Raji (cell line): Measurements from ENCODE around the gene NISCH.

Experiments used
- POLR2A ChIP-seq: IDR thresholded peaks from 2 replicates; pipeline ENCODE4 v1.6.1; 2011; ENCODE audit warnings: low read depth, low read length, control low read depth; ENCODE audit not compliant: insufficient read depth

NISCH gene

GRCh38 chr3:52441772-52442332, 13.6 kb upstream of the NISCH start:
- no peak for TF ChIP-seq POLR2A

DNA sequence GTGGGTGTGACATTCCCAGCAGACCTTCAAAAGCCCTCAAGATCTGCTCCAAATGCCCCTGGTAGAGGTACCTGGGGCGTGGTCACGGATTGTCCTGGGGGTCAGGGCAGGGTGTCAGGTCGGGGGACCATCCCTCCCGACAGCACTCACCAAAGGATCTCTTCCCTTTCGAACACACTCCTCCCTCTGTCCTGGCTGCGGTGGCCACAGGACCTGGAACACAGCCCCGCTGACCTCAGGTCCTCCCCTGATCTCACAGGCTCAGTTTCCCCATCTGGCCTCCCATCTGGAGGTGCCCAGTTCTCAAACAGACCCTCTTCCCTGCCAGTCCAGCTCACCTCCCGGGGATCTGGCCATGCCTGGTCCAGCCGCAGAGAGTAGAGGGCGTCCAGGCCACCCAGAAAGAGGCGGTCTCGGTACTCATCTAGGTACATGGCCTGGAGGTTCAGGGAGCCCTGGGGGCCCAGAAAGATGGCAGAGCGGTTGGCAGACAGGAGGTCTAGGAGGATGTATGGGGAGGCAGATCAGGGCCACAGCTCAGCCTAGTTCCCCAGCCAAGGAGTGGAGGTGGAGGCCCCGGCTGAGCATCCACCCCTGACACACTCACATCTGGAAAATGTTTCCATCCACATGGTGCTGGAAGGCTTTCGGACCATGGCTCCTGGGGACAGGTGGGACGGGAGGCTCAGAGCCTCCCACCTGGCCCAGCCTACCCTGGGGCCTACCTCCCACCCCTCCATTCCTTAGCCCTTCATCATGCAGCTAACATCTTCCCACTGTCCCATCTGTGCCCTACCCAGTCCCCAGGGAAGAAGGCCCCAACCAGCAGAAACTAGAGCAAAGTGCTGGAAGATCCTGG, 12.8 kb upstream of the NISCH start:
- no peak for TF ChIP-seq POLR2A

DNA sequence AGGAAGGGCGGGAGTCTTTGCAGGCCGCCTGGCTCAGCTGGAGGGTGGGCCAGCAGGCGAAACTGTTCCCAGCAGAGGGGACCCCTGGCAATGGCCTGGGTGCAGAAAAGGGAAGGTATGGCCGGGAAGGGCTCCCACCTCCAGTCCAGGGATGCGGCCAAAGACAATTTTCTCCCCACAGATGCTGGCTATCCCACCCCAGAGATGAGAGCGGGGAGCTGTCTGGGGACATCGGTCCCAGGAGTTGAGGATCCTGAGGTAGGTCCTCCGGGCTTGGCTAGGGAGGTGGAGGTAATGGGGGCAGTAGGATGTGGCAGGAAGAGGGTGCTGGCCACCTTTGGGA, 12.2 kb upstream of the NISCH start:
- no peak for TF ChIP-seq POLR2A

DNA sequence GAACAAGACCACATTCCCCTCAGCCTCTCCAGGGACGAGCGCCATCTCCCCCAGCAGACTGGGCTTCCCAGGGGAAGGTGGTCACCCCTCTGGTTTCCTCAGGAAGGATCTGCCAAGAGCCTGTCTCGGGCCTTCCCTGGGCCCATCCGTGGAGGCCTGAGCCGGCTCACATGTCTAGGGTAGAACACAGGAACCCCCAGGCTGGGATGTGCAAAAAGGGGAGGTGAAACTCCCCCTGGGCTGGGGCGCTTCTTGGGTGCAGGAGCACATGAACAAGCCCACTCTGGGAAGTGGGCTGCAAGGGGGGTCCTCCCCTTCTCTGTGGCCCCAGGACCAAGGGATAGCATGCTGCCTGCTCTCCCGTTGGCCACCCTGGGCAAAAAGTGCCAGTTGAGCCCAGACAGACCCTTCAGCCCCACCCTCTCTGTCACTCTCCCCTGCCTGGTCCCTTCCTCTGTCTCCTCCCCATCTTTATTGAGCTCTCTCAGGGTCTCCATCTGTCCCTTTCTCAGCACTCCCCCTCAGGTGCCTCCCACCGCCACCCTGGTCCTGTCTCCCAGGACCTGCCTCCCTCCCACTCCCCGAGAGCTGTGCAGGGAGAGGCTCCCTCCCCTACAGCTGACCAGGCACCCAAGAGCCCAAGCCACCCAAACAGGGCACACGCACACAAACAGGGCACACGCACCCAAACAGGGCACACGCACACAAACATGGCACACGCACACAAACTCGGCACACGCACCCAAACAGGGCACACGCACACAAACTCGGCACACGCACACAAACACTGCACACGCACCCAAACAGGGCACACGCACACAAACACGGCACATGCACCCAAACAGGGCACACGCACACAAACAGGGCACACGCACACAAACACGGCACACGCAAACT, 11.4 kb upstream of the NISCH start:
- TF ChIP-seq POLR2A: no peak

- peak; percentile 95 for TF ChIP-seq POLR2A
These were observed 10.3 kb upstream of the NISCH start, which contains the start of gene SEMA3G for GRCh38 chr3:52444860-52445793. Gene SEMA3G (minus strand): TSS chr3:52445103. CDS start chr3:52445027, 76 bp downstream.

DNA sequence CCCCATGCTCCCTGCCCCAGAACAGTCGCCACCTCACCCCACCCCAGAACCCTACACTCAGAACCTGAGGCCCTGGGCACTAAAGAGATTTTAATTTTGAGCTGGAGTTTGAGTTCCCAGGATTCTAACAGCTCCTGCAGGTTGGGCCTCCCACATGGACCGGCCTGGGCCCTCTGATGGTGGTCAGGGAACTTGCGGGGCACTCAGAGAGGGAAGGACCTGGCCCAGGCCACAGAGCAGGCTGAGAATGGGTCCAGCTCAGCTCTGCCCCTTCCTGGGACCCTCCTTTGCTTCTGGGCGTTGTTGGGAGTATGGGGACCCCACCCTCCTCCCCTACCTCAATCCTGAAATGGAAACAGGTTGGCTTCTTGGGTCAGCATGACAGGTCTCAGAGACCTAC, 9.4 kb upstream of the NISCH start:
- no peak for TF ChIP-seq POLR2A

GRCh38 chr3:52446631-52447511, 8.5 kb upstream of the NISCH start:
- 0 out of 2 replicates have a peak, but pooled peaks have one; percentile 23 for TF ChIP-seq POLR2A

DNA sequence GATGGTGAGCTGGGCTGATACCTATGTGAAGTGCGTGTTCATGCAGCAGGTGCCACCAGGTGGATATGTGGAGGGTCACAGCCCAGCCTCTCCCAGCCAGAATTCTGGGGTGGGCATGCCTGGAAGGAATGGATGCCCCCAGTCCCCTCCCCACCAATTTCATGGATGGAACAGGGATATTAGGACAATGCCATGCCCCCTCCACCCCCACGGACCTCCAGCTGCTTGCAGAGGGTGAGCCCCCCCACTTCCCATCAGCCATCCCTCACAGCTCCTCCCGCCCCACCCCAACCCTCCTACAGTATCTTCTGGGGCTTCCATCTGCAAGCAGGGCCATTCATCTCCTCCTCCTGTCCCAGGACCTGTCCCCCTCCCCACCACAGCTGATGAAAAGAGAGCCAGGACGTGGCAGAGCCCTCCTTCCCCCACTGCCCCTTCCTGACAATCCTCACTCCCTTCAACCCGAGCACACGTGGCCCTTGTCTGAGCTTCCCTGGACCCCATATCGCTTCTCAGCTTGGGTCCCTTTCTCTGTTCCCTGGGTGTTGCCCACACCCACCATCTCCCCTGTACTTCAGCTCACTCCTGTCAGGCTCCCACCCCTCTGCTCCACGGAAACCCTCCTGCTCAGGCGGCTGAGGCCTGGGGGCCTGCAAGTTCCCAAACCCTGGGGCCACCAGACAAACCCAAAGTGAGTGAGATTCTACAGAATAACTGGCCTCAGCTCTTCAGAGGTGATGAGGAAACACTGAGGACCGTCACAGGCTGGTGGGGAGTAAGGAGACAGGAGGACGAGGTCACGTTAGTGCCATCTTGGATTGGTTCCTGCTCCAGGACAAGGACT, 7.7 kb upstream of the NISCH start:
- TF ChIP-seq POLR2A: no peak

GRCh38 chr3:52450489-52451236, 4.7 kb upstream of the NISCH start:
- no peak for TF ChIP-seq POLR2A

- TF ChIP-seq POLR2A: no peak
These were observed 3.9 kb upstream of the NISCH start for GRCh38 chr3:52451237-52452083.

DNA sequence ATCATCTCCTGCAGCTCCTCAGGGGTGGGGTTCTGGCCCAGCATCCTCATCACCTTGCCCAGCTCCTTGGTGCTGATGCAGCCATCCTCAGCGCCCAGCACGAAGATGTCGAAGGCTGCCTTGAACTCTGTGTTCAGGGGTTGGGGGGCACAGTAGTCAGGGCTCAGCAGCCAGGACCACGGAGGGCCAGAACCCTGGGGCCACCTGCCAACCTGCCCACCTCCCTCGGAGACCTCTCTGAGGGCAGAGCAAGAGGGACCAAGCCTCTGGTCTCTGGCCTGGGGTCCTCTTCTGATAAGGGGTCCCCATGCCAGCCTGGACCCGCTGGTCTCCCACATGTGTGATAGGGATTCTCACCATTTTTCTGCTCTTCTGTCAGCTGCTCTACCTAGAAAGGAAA, 3.3 kb upstream of the NISCH start:
- TF ChIP-seq POLR2A: no peak

DNA sequence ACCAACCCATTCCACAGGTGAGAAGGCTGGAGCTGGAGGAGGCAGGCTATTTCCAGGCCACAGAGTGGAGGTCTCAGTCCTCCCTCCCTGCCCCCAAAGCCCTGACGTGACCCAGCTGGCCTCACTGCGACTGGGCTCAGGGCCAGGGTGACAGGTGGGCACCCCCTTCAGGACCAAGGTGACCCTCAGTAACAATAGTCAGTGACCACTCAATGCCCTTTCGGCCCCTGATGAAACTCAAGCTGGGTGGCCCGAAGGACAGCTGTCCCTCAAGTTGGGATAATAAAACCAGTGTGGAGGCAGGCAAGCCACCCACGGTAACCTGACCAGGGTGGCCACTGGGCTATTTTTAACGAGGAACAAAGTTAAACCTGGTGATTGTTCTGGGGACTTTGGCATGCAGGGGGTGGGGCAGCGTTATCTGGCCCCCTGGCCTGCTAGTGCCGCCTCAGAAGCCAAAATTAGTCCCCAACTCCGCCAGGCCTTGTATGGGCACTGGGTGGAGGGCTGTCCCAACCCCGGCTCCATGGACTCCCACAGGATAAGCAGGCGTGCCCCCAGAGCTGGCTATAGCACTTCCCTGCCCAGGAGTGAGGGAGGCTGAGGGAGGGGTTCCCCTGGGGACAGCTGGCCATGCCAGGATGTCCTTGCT, 2.7 kb upstream of the NISCH start:
- TF ChIP-seq POLR2A: no peak
